HL-60 (cell line): ENCODE measurements around the gene ARHGAP26.

Experiments
- DNase-seq, 2 experiments: peaks; one replicate each; pipeline ENCODE4 v3.0.0-alpha.2; 2010 to 2020; ENCODE audit warnings: low read depth in 1 of 2, low spot score in 1 of 2
- H3K27ac ChIP-seq: fragments of 250-450 bp; sonication (Bioruptor Pico); replicated peaks from 2 replicates; pipeline ENCODE4 v1.5.1; 2020; ENCODE audit warnings: mild to moderate bottlenecking, moderate library complexity
- H3K27me3 ChIP-seq: fragments of 250-450 bp; sonication (Bioruptor Pico); 2 replicates; pipeline ENCODE4 v1.5.1; 2021; ENCODE audit warnings: mild to moderate bottlenecking, moderate library complexity; ENCODE audit not compliant: insufficient read depth, poor library complexity, severe bottlenecking
- H3K4me3 ChIP-seq: replicated peaks from 2 replicates; pipeline ENCODE4 v1.5.1; 2011; ENCODE audit warnings: mild to moderate bottlenecking, control low read depth, low read length; ENCODE audit not compliant: insufficient read depth
- GABPA ChIP-seq: IDR thresholded peaks from 2 replicates; pipeline ENCODE4 v1.6.1; 2012; ENCODE audit warnings: low read depth
- POLR2AphosphoS5 ChIP-seq: IDR thresholded peaks from 2 replicates; pipeline ENCODE4 v1.6.1; 2012; ENCODE audit warnings: low read depth
- SPI1 ChIP-seq: IDR thresholded peaks from 2 replicates; pipeline ENCODE4 v1.6.1; 2012; ENCODE audit warnings: low read depth, mild to moderate bottlenecking, borderline replicate concordance
- TF ChIP-seq, protein P1 (sequence below): IDR thresholded peaks from 2 replicates; pipeline ENCODE4 v1.6.1; 2012; ENCODE audit warnings: low read depth; ENCODE audit not compliant: insufficient replicate concordance
- TF ChIP-seq, protein P2 (sequence below): IDR thresholded peaks from one replicate; pipeline ENCODE4 v1.5.1; 2011; ENCODE audit warnings: low read length, control low read depth, inconsistent platforms; ENCODE audit not compliant: insufficient read depth

The ARHGAP26 gene

DNA sequence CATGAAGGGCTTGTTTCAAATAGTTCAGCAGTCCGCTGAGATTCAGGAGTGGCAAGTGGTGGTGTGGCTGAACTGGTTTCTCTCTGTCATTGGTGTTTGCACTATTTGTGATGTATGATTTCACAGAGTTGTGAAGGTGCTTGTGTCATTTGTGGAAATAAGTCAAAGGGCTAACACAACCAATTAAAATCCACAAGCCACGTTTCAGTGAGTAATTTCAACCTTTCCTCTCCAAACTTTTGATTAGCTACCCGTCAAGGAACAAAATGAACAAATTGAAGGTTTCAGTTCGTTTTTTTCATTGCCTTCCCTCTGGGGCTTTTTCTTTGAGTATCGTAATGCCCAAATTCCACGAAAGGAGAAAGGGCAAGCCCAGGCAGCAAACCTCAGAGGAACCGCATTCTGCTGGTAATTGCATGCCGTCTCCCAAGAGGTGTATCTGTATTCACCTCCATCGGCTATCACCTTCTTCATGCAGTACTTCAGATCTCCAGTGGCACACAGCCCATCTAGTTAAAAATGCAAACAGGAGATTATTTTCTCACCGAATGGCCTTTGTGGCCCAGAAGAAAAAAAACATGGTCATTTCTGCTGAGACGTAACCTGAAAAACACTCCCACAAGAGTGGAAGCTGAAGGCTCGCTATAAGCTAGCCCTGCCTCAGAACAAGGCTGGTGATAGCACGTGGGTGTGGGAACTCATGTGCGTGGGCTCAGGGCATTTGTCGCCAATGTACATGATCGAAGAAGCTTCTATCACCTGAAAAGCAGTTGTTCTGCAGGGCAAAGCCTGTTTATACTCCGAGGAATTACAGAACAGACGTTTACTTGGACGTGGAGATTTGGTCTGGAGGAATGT, 436.2 kb downstream of the ARHGAP26 start:
- H3K27me3 ChIP-seq = no peaks in the 10 kb centered on the region
- H3K27ac ChIP-seq = no peak overlapping the region
- H3K4me3 ChIP-seq = no peak overlapping the region
- TF ChIP-seq SPI1 = no peak
- TF ChIP-seq POLR2AphosphoS5 = no peak
- TF ChIP-seq, protein P1, sequence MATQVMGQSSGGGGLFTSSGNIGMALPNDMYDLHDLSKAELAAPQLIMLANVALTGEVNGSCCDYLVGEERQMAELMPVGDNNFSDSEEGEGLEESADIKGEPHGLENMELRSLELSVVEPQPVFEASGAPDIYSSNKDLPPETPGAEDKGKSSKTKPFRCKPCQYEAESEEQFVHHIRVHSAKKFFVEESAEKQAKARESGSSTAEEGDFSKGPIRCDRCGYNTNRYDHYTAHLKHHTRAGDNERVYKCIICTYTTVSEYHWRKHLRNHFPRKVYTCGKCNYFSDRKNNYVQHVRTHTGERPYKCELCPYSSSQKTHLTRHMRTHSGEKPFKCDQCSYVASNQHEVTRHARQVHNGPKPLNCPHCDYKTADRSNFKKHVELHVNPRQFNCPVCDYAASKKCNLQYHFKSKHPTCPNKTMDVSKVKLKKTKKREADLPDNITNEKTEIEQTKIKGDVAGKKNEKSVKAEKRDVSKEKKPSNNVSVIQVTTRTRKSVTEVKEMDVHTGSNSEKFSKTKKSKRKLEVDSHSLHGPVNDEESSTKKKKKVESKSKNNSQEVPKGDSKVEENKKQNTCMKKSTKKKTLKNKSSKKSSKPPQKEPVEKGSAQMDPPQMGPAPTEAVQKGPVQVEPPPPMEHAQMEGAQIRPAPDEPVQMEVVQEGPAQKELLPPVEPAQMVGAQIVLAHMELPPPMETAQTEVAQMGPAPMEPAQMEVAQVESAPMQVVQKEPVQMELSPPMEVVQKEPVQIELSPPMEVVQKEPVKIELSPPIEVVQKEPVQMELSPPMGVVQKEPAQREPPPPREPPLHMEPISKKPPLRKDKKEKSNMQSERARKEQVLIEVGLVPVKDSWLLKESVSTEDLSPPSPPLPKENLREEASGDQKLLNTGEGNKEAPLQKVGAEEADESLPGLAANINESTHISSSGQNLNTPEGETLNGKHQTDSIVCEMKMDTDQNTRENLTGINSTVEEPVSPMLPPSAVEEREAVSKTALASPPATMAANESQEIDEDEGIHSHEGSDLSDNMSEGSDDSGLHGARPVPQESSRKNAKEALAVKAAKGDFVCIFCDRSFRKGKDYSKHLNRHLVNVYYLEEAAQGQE = no peak
- no peak for TF ChIP-seq GABPA
- no peak for DNase-seq

DNA sequence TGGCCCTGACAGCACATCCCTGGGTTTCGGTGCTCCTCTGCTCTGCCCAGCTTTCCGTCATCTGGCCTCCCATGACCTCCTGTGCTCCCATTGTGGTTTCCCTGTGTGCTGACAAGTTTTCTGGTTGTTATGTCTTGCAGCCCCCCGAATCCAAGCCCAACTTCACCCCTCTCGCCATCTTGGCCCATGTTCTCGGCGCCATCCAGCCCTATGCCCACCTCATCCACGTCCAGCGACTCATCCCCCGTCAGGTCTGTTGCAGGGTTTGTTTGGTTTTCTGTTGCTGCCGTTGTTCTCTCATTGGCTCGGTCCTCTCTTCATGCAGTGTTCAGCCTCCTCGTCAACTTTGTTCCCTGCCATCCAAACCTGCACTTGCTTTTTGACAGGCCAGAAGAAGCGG, 436.9 kb downstream of the ARHGAP26 start:
- Histone ChIP-seq H3K27ac (no peak overlapping the region), H3K4me3 (no peak overlapping the region), H3K27me3 (no peaks in the 10 kb centered on the region)
- no peak for DNase-seq
- TF ChIP-seq SPI1 (no peak), GABPA (no peak), POLR2AphosphoS5 (no peak)
- TF ChIP-seq, protein P2, sequence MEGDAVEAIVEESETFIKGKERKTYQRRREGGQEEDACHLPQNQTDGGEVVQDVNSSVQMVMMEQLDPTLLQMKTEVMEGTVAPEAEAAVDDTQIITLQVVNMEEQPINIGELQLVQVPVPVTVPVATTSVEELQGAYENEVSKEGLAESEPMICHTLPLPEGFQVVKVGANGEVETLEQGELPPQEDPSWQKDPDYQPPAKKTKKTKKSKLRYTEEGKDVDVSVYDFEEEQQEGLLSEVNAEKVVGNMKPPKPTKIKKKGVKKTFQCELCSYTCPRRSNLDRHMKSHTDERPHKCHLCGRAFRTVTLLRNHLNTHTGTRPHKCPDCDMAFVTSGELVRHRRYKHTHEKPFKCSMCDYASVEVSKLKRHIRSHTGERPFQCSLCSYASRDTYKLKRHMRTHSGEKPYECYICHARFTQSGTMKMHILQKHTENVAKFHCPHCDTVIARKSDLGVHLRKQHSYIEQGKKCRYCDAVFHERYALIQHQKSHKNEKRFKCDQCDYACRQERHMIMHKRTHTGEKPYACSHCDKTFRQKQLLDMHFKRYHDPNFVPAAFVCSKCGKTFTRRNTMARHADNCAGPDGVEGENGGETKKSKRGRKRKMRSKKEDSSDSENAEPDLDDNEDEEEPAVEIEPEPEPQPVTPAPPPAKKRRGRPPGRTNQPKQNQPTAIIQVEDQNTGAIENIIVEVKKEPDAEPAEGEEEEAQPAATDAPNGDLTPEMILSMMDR = no peak
- TF ChIP-seq, protein P1 = no peak

DNA sequence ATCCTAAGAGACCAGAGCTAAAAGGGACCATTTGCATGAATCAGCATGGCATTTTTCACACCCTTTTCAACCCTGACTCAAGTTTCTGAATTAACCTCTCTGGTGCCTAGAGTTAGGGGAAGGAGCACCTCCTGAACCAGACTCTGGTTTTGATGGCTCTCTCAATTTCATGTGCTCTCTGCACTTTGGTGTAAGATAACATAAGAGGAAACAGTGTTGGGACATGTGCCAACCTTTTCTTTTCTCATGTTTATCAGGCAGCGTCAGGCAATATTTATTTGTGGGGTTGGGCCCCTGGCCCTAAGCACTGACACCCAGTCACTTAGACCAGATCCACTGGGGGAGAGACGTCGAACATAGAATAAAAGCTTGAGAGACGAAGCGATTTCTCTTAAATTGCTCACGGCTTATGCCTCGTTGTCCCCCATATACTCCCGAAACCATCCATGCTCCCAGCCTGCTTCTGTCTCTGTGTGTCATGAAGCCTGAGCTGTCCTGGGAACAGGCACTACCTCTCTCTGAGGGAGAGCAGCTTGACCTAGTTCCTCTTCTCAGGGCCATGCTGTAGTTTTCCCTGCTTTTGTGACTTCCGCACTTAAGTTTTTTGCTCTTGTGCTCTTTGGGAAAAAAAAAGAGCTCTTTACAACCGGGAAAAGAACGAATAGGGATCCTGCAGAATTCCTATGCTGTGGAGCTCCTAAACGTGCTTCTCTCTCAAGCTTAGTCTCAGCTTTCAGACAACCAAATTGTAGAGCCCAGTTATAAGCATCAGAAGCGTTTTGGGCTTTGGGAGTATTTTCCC, 437.6 kb downstream of the ARHGAP26 start:
- DNase-seq = no peak
- no peak overlapping the region for H3K4me3 ChIP-seq

More for the DNA sequence above, 437.6 kb downstream of the ARHGAP26 start:
- TF ChIP-seq POLR2AphosphoS5 (no peak), SPI1 (no peak), GABPA (no peak)
- TF ChIP-seq, protein P2 = no peak
- TF ChIP-seq, protein P1 = no peak
- Histone ChIP-seq H3K27ac (no peak overlapping the region), H3K27me3 (no peaks in the 10 kb centered on the region)
